Measurements from ENCODE around the gene POLR3C.

POLR3C gene

DNA sequence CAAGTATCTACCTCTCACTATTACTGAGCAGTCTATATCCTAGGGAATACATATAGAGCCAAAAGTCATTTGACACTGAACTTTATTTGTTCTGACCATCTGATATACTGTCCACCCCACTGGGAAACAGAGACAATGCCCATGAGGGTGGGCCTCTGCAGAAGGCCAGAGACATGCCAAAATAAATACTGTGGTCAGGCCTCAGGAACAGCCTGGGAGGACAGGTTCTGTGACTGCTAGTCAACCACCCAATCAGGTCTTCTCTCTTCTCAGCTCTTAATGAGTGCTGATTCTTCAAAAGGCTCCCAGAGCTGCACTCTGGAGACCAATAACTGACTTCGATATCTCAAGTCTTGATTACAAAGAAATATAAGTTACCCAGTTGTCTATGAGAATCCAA, 67.1 kb downstream of the POLR3C start:
- Histone ChIP-seq H3K36me3 (ENCODE audit: control insufficient read depth in 4 of 4, insufficient read depth in 4 of 4, low read length in 3 of 4) (no peaks in the 10 kb centered on the region), H3K27me3 (replicated peaks in 2 of 5; ENCODE audit: control insufficient read depth in 4 of 5, insufficient read depth in 5 of 5, low read length in 4 of 5) (no peaks in the 10 kb centered on the region), H3K27ac (ENCODE audit: insufficient read depth in 1 of 2, low read depth in 1 of 2, low read length in 2 of 2, poor library complexity in 1 of 2, severe bottlenecking in 2 of 2) (no peak overlapping the region), H3K9me3 (ENCODE audit: control extremely low read depth in 1 of 5, control insufficient read depth in 4 of 5, insufficient read depth in 2 of 5, low read depth in 1 of 5, low read length in 4 of 5) (no peaks in the 10 kb centered on the region), H3K4me3 (ENCODE audit: control insufficient read depth in 1 of 7, extremely low read depth in 1 of 7, insufficient read depth in 4 of 7, low read depth in 2 of 7, low read length in 6 of 7) (no peak overlapping the region), H3K4me1 (ENCODE audit: control extremely low read depth in 1 of 4, control insufficient read depth in 4 of 4, insufficient read depth in 4 of 4, low read length in 3 of 4) (peaks cover 0 to 18% (median 13%) of the 10 kb centered on the region in 4 experiments)
- ChIA-PET CTCF (interaction anchor here (0.7 to 4.7 kb wide), 16 partner anchors 8 to 130 kb away, joined by 3 to 53 read pairs (median 11); partner anchors contain the start of genes ANKRD34A, HJV, ITGA10 and NUDT17), POLR2A (no interaction called here)
- no CpG with 5 or more reads among the region's 1 CpG for WGBS (ENCODE audit: insufficient coverage)
- DNase-seq = no peak

GRCh38 chr1:145891587-145892485, 67.8 kb downstream of the POLR3C start:
- no peaks in the 10 kb centered on the region for H3K27me3 ChIP-seq (replicated peaks in 2 of 5; ENCODE audit: control insufficient read depth in 4 of 5, insufficient read depth in 5 of 5, low read length in 4 of 5)
- POLR2A ChIA-PET = interaction anchor here (0.6 to 1.7 kb wide), 3 partner anchors 22 to 33 kb away, joined by 3 read pairs; partner anchors contain the start of genes PEX11B and PIAS3
- peak; percentile 78 to 80 (median 80) for DNase-seq
- H3K27ac ChIP-seq (ENCODE audit: insufficient read depth in 1 of 2, low read depth in 1 of 2, low read length in 2 of 2, poor library complexity in 1 of 2, severe bottlenecking in 2 of 2) = peak overlapping the region in 1 of 2 experiments; percentile 10
- WGBS (ENCODE audit: insufficient coverage) = 0% methylated on average over 4 of the region's 6 CpGs
- no peaks in the 10 kb centered on the region for H3K9me3 ChIP-seq (ENCODE audit: control extremely low read depth in 1 of 5, control insufficient read depth in 4 of 5, insufficient read depth in 2 of 5, low read depth in 1 of 5, low read length in 4 of 5)
- H3K4me3 ChIP-seq (ENCODE audit: control insufficient read depth in 1 of 7, extremely low read depth in 1 of 7, insufficient read depth in 4 of 7, low read depth in 2 of 7, low read length in 6 of 7) = peak overlapping the region in 1 of 7 experiments; percentile 3
- CTCF ChIA-PET = interaction anchor here (0.5 to 4.7 kb wide), 25 partner anchors 9 to 152 kb away, joined by 3 to 53 read pairs (median 4); partner anchors contain the start of genes ANKRD34A, HJV, ITGA10 and NUDT17
- no peaks in the 10 kb centered on the region for H3K36me3 ChIP-seq (ENCODE audit: control insufficient read depth in 4 of 4, insufficient read depth in 4 of 4, low read length in 3 of 4)
- peaks cover 0 to 15% (median 9%) of the 10 kb centered on the region in 4 experiments for H3K4me1 ChIP-seq (ENCODE audit: control extremely low read depth in 1 of 4, control insufficient read depth in 4 of 4, insufficient read depth in 4 of 4, low read length in 3 of 4)

DNA sequence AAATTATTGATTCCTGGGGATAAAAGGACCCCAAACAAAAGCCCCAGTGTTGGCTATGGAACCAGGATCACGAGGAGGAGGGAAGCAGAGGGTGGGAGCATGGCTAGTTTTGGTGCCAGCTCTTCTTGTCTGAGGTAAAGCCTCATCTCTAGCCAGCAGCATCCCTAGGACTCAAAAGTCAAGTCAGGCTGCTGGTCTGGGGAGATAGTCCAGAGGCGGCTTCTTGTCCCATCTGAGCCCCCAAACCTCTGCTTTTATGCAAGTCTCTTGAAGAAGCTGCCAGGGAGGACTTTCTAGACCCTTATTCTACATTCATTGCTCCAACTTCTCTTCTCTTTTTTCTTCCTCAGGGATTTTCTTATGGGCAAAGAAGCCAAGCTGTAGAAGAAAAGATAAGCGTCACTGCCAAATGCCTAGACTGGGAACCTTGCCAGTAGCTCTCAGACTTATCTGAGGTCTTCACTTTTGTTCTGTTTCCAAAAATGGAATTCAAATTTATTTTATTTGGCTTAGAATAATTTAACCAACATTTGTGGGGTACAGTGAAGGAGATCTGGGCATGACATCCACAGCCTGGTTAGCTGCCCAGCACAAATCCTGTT, 68.6 kb downstream of the POLR3C start:
- H3K36me3 ChIP-seq (ENCODE audit: control insufficient read depth in 4 of 4, insufficient read depth in 4 of 4, low read length in 3 of 4) = no peaks in the 10 kb centered on the region
- CTCF ChIA-PET = interaction anchor here (0.6 to 4.7 kb wide), 24 partner anchors 8 to 144 kb away, joined by 3 to 53 read pairs (median 5); partner anchors contain the start of genes HJV, ITGA10, NUDT17 and PIAS3
- H3K9me3 ChIP-seq (ENCODE audit: control extremely low read depth in 1 of 5, control insufficient read depth in 4 of 5, insufficient read depth in 2 of 5, low read depth in 1 of 5, low read length in 4 of 5) = no peaks in the 10 kb centered on the region
- H3K4me3 ChIP-seq (ENCODE audit: control insufficient read depth in 1 of 7, extremely low read depth in 1 of 7, insufficient read depth in 4 of 7, low read depth in 2 of 7, low read length in 6 of 7) = no peak overlapping the region
- DNase-seq = peak; percentile 31 to 49 (median 48)
- H3K27ac ChIP-seq (ENCODE audit: insufficient read depth in 1 of 2, low read depth in 1 of 2, low read length in 2 of 2, poor library complexity in 1 of 2, severe bottlenecking in 2 of 2) = no peak overlapping the region
- H3K27me3 ChIP-seq (replicated peaks in 2 of 5; ENCODE audit: control insufficient read depth in 4 of 5, insufficient read depth in 5 of 5, low read length in 4 of 5) = no peaks in the 10 kb centered on the region
- 78% methylated on average over 3 of the region's 3 CpGs for WGBS (ENCODE audit: insufficient coverage)
- H3K4me1 ChIP-seq (ENCODE audit: control extremely low read depth in 1 of 4, control insufficient read depth in 4 of 4, insufficient read depth in 4 of 4, low read length in 3 of 4) = peaks cover 0 to 15% (median 9%) of the 10 kb centered on the region in 4 experiments
- POLR2A ChIA-PET = interaction anchor here (0.7 to 1.7 kb wide), 3 partner anchors 22 to 52 kb away, joined by 3 to 5 read pairs (median 3); partner anchors contain the start of gene PEX11B

DNA sequence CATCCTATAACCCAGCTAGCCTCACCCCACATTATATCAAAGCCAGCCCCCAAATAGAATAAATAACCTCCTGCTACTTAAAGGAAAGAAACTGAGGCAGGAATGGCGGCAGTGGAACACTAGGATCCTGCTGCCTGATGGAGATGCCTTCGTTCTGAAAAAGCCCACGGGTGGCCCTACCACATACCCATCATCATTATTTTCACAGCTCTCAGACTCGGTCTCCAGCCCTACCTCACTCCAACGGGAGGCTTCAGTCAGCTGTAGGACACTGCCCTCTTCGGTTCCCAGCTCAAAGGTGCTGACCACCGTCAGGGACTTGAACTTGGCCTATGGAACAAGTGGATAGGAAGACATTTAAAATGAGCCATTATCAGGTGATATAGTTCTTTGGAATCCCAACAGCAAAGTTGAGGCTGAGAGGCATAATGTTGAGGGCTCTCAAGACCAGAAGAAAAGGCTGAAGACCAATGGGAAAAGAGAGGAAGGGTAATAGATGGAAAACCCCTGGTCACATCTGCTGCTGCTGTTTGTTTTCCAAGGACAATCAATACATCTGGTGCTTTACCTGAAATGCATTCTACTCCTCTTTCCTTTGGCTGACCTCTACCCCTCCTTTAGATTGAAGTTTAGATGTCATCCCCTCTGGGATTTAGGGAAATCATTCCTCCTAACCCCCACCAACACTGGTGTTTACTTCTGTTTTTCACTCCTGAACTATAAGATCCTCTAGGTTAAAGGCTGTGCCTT, 69.5 kb downstream of the POLR3C start:
- no peaks in the 10 kb centered on the region for H3K36me3 ChIP-seq (ENCODE audit: control insufficient read depth in 4 of 4, insufficient read depth in 4 of 4, low read length in 3 of 4)
- no peak overlapping the region for H3K4me3 ChIP-seq (ENCODE audit: control insufficient read depth in 1 of 7, extremely low read depth in 1 of 7, insufficient read depth in 4 of 7, low read depth in 2 of 7, low read length in 6 of 7)
- no peaks in the 10 kb centered on the region for H3K9me3 ChIP-seq (ENCODE audit: control extremely low read depth in 1 of 5, control insufficient read depth in 4 of 5, insufficient read depth in 2 of 5, low read depth in 1 of 5, low read length in 4 of 5)
- no peak for DNase-seq
- POLR2A ChIA-PET = interaction anchor here (0.7 to 1.7 kb wide), 3 partner anchors 21 to 51 kb away, joined by 3 to 5 read pairs (median 3); partner anchors contain the start of gene PEX11B
- CTCF ChIA-PET = interaction anchor here (0.6 to 4.7 kb wide), 12 partner anchors 13 to 143 kb away, joined by 3 to 53 read pairs (median 5); partner anchors contain the start of genes ITGA10, NUDT17 and PIAS3
- WGBS (ENCODE audit: insufficient coverage) = 90% methylated on average over 6 of the region's 7 CpGs
- H3K27ac ChIP-seq (ENCODE audit: insufficient read depth in 1 of 2, low read depth in 1 of 2, low read length in 2 of 2, poor library complexity in 1 of 2, severe bottlenecking in 2 of 2) = no peak overlapping the region
- H3K27me3 ChIP-seq (replicated peaks in 2 of 5; ENCODE audit: control insufficient read depth in 4 of 5, insufficient read depth in 5 of 5, low read length in 4 of 5) = no peaks in the 10 kb centered on the region
- H3K4me1 ChIP-seq (ENCODE audit: control extremely low read depth in 1 of 4, control insufficient read depth in 4 of 4, insufficient read depth in 4 of 4, low read length in 3 of 4) = peaks cover 0 to 15% (median 9%) of the 10 kb centered on the region in 4 experiments
